ENCODE measurements around the gene HS3ST3A1.

GRCh38 chr17:13478326-13478830 is 123.4 kb downstream of the HS3ST3A1 start:
- TF ChIP-seq, protein P1, sequence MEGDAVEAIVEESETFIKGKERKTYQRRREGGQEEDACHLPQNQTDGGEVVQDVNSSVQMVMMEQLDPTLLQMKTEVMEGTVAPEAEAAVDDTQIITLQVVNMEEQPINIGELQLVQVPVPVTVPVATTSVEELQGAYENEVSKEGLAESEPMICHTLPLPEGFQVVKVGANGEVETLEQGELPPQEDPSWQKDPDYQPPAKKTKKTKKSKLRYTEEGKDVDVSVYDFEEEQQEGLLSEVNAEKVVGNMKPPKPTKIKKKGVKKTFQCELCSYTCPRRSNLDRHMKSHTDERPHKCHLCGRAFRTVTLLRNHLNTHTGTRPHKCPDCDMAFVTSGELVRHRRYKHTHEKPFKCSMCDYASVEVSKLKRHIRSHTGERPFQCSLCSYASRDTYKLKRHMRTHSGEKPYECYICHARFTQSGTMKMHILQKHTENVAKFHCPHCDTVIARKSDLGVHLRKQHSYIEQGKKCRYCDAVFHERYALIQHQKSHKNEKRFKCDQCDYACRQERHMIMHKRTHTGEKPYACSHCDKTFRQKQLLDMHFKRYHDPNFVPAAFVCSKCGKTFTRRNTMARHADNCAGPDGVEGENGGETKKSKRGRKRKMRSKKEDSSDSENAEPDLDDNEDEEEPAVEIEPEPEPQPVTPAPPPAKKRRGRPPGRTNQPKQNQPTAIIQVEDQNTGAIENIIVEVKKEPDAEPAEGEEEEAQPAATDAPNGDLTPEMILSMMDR (IDR thresholded peaks at IDR 0.05; ENCODE audit: low read depth, low read length, poor library complexity, severe bottlenecking) = no peak
- no peak for TF ChIP-seq EZH2phosphoT487 (IDR thresholded peaks at IDR 0.05; ENCODE audit: borderline replicate concordance, low read length)

Measured in DOHH2 (cell line).